HK-2 (cell line): ENCODE measurements around the gene PHF20.
A peak's percentile ranks its signal among the peaks of the same experiment; 100 is the strongest.
"Not testable (repeated sequence)": the region's sequence is repeated elsewhere in the genome, so short reads cannot be mapped to it uniquely, and the experiment has no call there.

Experiments used
- DNase-seq: peaks from one replicate; pipeline ENCODE4 v3.0.0-alpha.2; 2018; ENCODE audit not compliant: unreplicated experiment

The PHF20 gene

DNA sequence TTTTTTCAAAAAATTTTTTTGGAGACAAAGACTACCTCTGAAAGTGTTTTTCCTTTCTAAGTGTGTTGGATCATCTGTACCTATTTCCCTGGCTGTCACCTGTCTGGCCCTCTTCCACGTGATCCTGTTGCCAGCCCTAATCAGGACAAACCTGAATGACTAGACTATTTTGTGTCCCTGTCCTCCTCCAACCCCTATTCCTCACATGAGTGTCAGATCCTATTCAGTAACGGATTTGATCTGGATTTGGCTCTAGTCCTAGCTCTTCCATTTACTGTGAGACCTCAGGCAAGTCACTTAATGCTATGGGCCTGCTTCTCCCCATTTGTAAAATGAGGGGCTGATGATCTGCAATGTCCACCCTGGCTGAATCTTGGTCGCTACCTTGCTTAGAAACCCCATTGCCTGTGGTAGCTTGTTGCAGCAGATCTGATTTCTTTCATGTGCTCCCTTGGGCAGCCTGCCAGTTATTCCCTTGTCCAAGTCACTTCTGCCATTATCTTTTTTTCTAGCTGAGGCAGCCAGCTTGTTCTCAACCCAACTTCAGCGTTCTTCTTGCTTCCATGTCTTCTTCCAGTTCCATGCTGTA, 4.8 kb downstream of the PHF20 start:
- DNase-seq = no peak

DNA sequence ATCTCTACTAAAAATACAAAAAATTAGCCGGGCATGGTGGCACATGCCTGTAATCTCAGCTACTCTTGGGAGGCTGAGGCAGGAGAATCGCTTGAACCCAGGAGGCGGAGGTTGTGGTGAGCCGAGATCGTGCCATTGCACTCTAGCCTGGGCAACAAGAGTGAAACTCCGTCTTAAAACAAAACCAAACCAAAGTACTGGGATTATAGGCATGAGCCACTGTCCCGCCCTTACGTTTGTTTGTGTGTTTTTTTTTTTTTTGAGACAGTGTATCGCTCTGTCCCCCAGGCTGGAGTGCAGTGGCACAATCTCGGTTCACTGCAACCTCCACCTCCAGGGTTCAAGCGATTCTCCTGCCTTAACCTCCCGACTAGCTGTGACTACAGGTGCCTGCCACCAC, 12.0 kb downstream of the PHF20 start:
- DNase-seq = not testable (repeated sequence)

DNA sequence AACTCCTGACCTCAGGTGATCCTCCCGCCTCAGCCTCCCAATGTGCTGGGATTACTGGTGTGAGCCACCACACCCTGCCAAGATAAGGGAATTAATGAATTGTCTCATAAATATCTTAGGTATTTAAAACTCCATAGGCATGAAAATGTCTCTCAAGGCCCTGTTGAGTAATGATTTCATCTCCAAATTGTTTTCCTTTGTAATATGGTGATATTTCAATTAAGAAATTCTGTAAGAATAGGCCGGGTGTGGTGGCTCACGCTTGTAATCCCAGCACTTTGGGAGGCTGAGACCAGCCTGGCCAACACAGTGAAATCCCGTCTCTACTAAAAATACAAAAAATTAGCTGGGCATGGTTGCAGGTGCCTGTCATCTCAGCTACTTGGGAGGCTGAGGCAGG, 13.7 kb downstream of the PHF20 start:
- not testable (repeated sequence) for DNase-seq

DNA sequence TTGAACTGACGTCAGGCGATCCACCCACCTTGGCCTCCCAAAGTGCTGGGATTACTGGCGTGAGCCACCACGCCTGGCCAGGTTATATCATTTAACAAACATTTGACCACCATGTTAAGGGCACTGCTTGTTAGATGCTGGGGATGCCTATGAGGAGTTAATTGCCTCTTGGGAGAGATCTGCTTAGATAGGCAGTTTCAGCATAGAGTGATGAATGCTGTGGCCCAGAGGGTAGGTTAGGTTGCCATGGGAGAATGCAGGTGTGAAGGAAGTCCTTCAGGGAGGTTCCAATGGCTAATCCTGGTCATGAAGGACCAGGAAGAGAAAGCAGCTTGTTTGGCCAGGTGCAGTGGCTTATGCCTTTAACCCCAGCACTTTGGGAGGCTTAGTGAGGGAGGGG, 17.0 kb downstream of the PHF20 start:
- no peak for DNase-seq

DNA sequence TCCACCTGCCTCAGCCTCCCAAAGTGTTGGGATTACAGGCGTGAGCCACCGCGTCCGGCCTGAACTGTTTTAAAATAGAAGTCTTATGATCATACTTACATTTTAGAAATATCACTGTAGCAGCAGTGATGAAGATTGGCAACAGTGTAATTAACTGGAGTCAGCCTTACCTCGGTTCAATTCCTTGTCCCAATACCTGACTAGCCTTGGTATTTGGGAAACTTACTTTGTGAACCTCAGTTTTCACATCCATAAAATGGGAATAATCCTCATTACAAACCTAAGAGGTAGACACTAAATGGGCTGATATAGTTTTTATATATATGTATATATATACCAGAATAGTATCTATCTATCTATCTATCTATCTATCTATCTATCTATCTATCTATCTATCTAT, 19.3 kb downstream of the PHF20 start:
- no peak for DNase-seq

DNA sequence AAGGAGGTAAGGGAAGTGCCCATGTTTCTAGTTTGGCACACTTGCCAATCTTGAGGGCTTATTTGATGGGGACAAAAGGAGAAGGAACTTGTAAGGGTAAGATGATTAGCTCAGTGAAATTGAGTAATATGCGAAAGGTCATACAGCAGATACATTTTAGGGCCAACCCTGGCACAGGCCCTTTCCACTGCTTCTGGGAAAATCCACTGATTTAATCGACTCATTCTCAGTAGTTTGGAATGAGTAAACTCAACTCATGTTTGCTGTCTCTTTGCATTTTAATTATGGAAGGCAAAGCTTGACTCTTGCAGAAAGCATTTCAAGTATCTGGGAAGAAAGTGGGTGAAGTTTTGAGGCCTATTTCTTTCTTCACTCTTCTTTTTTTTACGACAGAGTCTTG, 20.0 kb downstream of the PHF20 start:
- no peak for DNase-seq

DNA sequence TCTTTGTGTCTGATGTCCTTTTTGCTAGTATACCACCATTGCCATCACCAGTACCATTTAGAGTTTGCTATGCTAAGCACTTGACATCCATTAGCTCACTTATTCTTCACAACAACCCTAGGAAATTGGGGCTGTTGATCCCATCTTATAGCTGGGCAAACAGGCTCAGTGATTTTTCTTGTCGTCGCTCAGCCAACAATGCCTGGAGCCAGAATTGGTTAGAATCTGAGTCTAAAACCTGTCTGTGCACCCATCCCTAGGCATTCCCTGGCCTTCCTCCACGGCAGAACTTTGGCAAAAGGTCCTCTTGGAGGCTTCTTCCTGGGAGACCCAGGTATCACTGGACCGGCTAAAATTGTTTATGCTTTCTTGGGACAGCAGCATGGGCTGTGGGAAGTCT, 20.9 kb downstream of the PHF20 start:
- DNase-seq = no peak

DNA sequence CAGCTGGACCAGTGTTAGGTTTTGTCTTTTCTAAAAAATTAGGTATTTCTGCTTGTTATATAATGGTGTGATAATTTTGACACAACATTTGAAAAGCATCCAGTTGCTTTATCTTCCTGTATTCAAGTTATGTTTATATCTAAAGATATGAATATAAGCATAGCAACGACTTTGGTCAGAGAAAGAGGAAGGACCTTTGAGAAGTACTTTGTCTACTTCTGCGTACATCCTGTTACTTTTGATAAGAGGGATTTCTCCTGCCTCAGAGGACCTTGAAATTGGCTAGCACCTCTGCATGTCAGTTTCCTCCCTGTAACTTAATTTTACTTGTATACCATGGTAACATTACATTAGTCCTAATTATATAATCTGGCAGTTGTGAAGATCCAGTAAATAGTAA, 24.8 kb downstream of the PHF20 start:
- DNase-seq = no peak

DNA sequence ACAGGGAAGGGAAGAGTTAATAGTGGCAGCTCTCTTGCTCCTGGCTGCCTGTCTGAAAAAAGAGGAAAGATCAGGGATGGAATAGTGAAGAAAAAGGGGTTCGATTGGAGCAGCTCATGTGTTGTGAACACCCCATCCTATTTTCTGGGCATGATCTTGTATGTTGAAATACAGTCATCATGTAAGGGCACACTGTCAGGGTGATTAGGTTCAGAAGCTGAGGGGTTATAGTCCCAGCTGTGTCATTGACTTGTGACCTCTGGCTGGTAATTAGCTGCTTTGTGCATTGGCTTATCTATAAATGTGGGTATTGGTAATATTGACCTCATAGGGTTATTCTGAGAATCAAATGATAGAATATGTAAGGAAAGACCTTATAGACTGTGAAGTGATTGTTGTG, 30.1 kb downstream of the PHF20 start:
- DNase-seq = no peak

DNA sequence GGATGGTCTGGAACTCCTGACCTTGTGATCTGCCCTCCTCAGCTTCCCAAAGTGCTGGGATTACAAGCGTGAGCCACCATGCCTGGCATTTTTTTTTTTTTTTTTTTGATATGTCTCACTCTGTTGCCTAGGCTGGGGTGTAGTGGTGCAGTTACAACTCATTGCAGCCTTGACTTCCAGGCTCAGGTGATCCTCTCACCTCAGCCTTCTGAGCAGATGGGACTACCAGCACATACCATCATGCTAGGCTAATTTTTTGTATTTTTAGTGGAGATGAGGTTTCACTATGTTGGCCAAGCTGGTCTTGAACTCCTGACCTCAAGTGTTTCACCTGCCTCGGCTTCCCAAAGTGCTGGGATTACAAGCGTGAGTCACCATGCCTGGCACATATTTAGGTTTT, 34.3 kb downstream of the PHF20 start:
- DNase-seq = no peak

DNA sequence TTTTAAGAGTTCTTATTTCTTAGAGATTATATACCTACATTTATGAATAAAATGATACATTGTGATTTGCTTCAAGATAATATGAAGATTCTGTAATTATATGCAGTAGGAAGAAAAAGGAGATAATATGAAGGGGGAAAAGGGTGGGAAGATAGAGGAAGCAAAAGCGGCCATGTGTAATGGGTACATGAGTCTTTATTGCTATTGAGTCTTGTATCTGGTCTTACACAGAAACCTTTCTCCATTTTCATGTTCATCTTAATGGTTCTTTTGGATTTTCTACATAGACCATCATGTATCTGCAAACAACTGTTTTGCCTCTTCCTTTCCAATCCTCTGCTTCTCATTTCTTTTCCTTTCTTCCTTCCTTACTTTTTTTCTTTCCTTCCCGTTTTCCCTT, 36.1 kb downstream of the PHF20 start:
- DNase-seq = no peak

DNA sequence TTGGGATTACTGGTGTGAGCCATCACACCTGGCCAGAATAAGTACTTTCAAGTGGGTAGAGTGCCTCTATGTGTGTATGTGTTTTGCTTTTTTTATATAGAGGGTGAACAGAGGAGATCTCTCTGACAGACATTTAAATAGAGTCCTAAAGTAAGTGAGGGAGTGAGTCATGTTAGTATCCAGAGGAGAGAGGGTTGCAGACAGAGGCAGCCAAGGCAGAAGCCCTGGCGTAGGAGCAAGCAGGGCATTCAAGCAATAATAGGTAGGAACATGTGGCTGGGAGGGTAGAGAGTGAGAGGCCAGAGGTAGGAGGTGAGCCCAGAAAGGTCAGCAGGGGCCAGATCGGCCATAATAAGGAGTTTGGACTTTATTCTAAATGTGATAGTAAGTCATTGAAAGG, 48.9 kb downstream of the PHF20 start:
- DNase-seq = peak; percentile 14

DNA sequence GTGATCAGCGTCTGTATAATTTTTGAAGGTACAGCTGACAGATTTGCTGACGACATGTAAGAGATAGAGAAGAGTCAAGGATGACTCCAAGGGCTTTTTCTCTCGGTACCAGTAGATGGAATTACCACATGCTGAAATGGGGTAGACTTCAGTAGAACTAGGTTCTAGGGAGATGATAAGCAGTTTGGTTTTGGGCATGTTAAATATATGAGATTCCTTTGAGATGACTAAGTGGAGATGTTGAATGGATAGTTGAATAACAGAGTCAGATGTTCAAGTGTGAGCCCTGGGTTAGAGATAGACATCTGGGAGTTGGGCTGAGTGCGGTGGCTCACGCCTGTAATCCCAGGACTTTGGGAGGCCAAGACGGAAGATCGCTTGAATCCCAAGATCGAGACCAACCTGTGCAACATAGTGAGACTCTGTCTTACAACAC, 50.0 kb downstream of the PHF20 start:
- peak; percentile 11 for DNase-seq

DNA sequence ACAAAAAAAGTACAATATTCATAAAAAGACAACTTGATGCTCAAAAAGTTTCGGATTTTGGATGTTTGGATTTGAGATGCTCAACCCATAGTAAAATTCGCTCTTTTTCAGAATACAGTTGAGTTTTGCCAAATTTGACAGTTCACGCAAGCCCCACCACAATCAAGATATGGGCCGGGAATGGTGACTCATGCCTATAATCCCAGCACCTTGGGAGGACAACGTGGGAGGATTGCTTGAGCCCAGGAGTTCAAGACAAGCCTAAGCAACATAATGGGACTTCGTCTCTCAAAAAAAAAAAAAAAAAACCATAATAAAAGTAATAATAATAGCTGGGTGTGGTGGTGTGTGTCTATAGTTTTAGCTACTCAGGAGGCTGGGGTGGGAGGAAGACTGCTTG, 51.3 kb downstream of the PHF20 start:
- DNase-seq = no peak

DNA sequence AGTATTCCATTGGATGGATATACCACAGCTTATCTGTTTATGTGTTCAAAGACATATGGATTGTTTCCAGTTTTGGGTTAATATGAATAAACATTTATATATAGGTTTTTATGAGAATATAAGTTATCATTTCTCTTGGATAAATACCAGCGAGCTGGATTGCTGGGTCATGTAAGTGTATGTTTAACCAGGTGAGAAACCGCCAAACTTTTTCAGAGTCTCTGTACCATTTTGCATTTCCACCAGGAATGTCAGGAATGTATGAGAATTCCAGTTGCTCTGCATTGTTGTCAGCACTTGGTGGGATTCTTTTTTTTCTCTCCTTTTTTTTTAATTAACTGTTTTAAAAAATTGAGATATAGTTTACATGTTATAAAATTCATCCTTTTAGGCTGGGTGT, 52.1 kb downstream of the PHF20 start:
- DNase-seq = no peak

DNA sequence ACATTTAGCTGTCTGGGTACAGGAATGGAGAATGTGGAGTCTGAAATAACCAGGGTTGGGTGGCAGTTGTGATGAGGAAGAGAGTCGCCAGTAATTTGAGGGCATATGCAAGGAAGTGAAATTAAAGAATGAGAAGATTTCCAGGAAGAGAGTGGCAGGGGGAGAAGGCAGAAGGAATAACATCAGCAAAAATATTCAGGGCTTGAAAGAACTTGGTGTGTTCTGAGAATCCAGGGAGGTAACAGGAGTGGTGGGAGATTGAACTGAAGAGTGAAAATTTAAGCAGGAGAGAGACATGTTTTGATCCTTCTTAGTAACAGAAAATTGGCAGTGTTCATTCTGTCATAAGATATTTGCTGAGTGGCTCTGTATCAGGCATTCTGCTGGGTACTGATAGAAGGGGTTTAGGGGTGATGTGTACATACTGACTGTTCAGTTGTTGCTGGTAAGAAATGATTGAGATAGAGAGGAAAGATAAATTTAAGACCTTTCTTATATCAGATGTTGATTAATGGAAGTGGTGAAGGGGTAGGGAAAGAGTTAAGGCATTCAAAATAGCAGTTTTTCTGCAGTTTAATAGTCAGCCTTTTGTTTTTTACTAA, 54.7 kb downstream of the PHF20 start:
- no peak for DNase-seq

DNA sequence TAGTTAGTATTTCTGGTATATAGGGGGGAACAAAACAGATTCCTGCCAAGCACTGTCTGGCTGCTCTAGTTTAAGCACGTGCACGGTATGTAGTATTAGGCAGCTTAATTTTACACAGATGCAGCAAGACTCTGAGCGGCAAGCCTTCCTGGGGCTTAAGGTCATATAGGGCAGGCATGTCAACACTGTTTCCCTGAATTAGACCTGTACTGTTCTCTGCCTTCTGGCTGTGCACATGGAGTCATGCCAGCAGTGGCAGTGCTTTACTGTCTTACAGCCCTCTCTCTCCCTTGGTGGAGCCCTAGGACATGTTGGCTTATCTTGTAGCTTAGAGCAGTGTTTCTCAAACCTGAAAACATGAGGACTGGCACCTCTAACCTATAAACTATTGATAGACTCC, 56.6 kb downstream of the PHF20 start:
- no peak for DNase-seq

DNA sequence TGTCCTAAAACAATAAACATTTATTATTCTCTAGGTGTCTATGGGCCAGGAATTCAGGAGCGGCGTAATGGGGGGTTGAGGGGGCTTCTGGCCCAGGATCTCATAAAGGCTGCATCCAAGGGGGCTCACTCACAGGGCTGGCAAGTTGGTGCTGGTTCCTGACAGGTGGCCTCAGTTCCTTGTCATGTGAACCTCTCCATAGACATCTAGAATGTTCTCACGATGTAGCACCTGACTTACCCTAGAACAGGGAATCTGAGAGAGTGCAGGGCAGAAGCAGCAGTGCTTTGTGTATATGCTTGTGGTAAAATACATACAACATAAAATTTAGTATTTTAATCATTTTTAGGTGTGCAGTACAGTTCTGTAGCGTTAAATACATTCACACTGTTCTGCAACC, 57.1 kb downstream of the PHF20 start:
- DNase-seq = no peak

DNA sequence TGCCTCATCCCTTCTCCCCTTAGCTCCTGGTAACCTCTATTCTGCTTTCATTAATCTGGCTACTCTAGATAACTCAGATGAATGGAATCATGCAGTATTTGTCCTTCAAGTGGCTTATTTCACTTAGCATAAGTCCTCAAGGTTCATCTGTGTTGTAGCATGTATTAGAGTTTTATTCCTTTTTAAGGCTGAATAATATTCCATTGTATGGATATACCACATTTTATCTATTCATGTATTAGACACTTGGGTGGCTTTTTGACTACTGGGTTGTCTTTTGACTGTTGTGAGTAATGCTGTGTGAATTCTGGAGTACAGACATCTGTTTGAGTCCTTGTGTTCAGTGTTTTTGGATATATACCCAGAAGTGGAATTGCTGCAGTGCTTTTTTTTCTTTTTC, 58.4 kb downstream of the PHF20 start:
- no peak for DNase-seq

DNA sequence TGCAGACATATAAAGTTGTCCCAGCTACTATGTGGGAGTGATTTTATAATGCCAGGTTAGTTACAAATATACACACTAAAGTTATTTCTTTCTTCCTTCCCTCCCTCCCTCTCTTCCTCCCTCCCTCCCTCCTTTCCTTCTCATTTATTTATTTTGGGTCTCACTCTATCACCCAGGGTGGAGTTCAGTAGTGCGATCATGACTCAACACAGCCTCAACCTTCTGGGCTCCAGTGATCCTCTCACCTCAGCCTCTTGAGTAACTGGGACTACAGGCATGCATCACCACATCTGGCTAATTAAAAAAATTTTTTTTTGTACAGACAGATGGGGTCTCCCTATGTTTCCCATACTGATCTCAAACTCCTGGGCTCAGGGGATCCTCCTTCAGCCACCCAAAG, 59.2 kb downstream of the PHF20 start:
- DNase-seq = no peak

DNA sequence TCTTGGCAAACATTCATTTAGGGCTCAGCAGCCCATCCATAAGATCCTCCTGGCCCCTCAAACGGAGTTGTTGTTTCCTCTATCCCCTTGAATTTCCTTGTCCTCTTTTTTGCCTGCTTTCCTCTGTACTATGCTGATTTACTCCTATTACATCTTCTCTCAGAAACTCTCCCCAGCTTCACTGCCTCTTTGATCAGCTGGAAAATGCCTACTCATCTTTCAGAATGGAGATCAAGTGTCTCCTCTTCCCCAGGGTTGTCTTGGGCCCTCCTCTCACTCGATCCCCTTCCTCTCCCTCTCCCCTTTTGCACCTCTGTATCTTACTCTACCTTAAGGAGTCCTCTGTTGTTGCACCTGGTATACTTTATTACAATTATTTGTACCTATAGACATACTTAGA, 60.2 kb downstream of the PHF20 start:
- DNase-seq = no peak

DNA sequence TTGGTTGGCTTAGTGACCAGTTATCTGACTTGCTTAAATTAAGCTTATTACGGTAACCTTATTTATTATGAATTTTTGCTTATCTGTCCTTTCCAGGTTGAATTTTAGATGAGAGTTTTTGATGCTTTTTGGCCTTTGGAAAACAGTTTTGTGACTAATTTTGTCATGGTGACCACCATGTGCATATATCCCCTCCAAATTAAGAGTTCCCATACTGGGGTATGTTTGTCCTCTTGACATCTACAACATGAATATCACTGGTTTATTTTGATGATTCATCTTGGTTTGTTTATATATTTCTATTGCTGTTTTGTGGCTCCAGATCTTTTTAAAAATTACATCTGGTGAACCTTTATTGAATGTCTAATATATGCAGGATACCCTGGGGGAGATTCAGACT, 61.4 kb downstream of the PHF20 start:
- no peak for DNase-seq

DNA sequence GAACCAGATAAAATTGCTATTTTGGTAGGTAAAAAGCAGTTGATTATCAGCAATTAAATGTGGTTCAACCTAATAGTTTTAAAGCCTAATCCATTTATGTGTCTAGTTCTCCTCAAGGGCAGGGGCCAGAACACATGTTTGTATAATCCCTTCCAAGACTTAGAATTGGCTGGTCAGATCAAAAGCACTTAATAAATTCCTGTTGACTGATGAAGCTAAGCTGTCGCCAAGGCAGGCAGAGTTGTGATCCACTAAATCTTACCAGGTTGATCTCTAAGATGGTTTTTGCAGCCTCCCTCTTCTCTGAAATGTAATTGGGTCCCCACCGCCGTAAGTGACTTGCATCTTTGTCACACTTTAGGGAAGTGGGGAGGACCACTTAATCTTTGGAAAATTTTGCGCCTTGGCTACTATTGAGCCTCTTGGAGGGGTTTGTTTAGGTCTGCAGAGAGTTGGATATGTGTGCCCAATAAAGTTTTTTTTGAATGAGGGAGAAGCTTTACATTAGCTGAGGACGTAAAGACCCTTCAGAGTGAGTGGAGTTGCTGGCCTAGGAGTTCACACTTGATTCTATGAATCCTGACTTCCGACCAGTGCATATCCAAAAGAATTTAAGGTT, 65.9 kb downstream of the PHF20 start:
- no peak for DNase-seq

DNA sequence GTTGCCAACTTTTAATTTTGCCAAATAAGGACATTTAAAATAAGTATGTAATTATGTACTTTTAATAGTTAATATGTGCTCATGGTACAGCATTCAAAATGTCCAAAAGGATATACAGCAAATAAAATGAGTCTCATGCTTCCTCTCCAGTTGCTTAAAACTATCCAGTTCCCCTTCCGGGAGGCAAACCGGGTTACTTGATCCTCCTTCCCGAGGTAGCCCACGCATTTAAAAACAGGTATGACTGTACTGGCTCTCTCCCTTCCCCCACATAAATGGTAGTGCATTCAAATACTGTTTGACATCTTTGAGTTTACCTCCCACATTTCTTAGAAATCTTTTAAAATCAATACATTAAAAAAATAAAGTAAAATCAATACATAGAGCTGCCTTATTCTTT, 66.4 kb downstream of the PHF20 start:
- DNase-seq = no peak
